ENCODE results near the gene LPP. TPM values are rescaled to one million over a fixed set of nuclear protein-coding genes. Genes with fewer than 3 reads are reported as not detected.

The LPP gene
- total RNA-seq, 1 donor from 2014 or later, result 184 TPM

GRCh38 chr3:188854772-188855149 is 700.8 kb downstream of the LPP start:
- H3K36me3 Mint-ChIP-seq (ENCODE audit: unreplicated experiment), result no peaks in the 10 kb centered on the region
- TF ChIP-seq CTCF (IDR thresholded peaks at IDR 0.05), result no peak
- peaks cover 23% of the 10 kb centered on the region for H3K4me1 Mint-ChIP-seq (ENCODE audit: unreplicated experiment)
- H3K9me3 Mint-ChIP-seq (ENCODE audit: unreplicated experiment), result no peaks in the 10 kb centered on the region
- H3K4me3 Mint-ChIP-seq (ENCODE audit: unreplicated experiment), result no peak overlapping the region
- no peaks in the 10 kb centered on the region for H3K27me3 Mint-ChIP-seq (ENCODE audit: unreplicated experiment)
- DNase-seq (ENCODE audit: extremely low spot score, unreplicated experiment), result no peak
- peak overlapping the region; percentile 80 for H3K27ac Mint-ChIP-seq (ENCODE audit: unreplicated experiment)

- Mint-ChIP-seq H3K27ac (ENCODE audit: unreplicated experiment) (no peak overlapping the region), H3K4me1 (ENCODE audit: unreplicated experiment) (peaks cover 23% of the 10 kb centered on the region), H3K4me3 (ENCODE audit: unreplicated experiment) (no peak overlapping the region), H3K9me3 (ENCODE audit: unreplicated experiment) (no peaks in the 10 kb centered on the region), H3K36me3 (ENCODE audit: unreplicated experiment) (no peaks in the 10 kb centered on the region), H3K27me3 (ENCODE audit: unreplicated experiment) (no peaks in the 10 kb centered on the region)
- DNase-seq (ENCODE audit: extremely low spot score, unreplicated experiment), result no peak
- TF ChIP-seq CTCF (IDR thresholded peaks at IDR 0.05), result no peak
Measured at GRCh38 chr3:188855675-188856074, 701.7 kb downstream of the LPP start.

DNA sequence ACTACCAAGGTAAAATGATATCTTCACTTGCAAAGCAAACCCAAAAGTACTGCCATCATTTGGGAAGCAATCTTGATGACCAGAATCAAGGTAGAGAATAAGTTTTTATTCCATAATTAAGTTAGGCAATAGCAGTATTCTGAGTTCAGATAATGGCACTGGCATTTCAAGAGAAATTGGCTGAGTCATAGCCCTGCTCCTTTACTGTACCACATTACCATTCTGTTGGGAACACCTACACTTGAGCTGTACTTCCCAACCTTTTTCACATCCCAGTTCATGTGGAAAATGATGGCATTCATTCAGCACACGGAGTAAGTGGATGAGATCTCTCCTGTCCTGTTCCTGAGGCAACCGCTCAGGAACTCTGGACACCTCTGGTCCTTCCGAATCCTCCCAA is 706.2 kb downstream of the LPP start:
- H3K4me3 Mint-ChIP-seq (ENCODE audit: unreplicated experiment), result no peak overlapping the region
- TF ChIP-seq CTCF (IDR thresholded peaks at IDR 0.05), result no peak
- H3K36me3 Mint-ChIP-seq (ENCODE audit: unreplicated experiment), result no peaks in the 10 kb centered on the region
- DNase-seq (ENCODE audit: extremely low spot score, unreplicated experiment), result no peak
- no peak overlapping the region for H3K27ac Mint-ChIP-seq (ENCODE audit: unreplicated experiment)
- peaks cover 22% of the 10 kb centered on the region for H3K4me1 Mint-ChIP-seq (ENCODE audit: unreplicated experiment)
- no peaks in the 10 kb centered on the region for H3K27me3 Mint-ChIP-seq (ENCODE audit: unreplicated experiment)
- H3K9me3 Mint-ChIP-seq (ENCODE audit: unreplicated experiment), result no peaks in the 10 kb centered on the region

- peaks cover 10% of the 10 kb centered on the region for H3K36me3 Mint-ChIP-seq (ENCODE audit: unreplicated experiment)
- no peak overlapping the region for H3K27ac Mint-ChIP-seq (ENCODE audit: unreplicated experiment)
- H3K4me1 Mint-ChIP-seq (ENCODE audit: unreplicated experiment), result peaks cover 20% of the 10 kb centered on the region
- H3K9me3 Mint-ChIP-seq (ENCODE audit: unreplicated experiment), result no peaks in the 10 kb centered on the region
- no peak for DNase-seq (ENCODE audit: extremely low spot score, unreplicated experiment)
- H3K27me3 Mint-ChIP-seq (ENCODE audit: unreplicated experiment), result no peaks in the 10 kb centered on the region
- H3K4me3 Mint-ChIP-seq (ENCODE audit: unreplicated experiment), result no peak overlapping the region
- TF ChIP-seq CTCF (IDR thresholded peaks at IDR 0.05), result no peak
Measured at GRCh38 chr3:188861842-188862744, 708.1 kb downstream of the LPP start.

DNA sequence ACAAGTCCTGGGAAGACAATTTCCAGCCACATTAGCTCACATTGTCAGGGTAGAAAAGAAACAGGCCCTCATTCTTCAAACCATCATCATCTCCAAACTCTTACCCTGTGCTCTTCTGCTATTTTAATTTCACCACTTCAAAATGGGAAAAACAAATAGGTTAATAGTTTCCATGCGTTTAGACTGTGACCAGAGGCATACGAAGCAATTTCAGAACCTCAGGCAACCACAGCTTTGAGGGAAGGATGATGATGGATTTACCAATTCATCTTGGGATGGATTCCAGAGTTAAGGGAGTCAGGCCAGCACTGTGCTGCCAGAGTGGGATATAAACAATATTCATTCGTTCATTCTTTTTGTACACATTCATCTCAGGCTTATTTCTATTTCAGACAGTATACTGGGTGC is 710.0 kb downstream of the LPP start:
- peaks cover 15% of the 10 kb centered on the region for H3K36me3 Mint-ChIP-seq (ENCODE audit: unreplicated experiment)
- H3K9me3 Mint-ChIP-seq (ENCODE audit: unreplicated experiment), result no peaks in the 10 kb centered on the region
- no peak overlapping the region for H3K4me3 Mint-ChIP-seq (ENCODE audit: unreplicated experiment)
- DNase-seq (ENCODE audit: extremely low spot score, unreplicated experiment), result no peak
- TF ChIP-seq CTCF (IDR thresholded peaks at IDR 0.05), result no peak
- peaks cover 20% of the 10 kb centered on the region for H3K4me1 Mint-ChIP-seq (ENCODE audit: unreplicated experiment)
- H3K27me3 Mint-ChIP-seq (ENCODE audit: unreplicated experiment), result no peaks in the 10 kb centered on the region
- H3K27ac Mint-ChIP-seq (ENCODE audit: unreplicated experiment), result peak overlapping the region; percentile 51

Data from osteocyte (in vitro differentiated cells).